ENCODE measurements around the gene GRK4.

DNA sequence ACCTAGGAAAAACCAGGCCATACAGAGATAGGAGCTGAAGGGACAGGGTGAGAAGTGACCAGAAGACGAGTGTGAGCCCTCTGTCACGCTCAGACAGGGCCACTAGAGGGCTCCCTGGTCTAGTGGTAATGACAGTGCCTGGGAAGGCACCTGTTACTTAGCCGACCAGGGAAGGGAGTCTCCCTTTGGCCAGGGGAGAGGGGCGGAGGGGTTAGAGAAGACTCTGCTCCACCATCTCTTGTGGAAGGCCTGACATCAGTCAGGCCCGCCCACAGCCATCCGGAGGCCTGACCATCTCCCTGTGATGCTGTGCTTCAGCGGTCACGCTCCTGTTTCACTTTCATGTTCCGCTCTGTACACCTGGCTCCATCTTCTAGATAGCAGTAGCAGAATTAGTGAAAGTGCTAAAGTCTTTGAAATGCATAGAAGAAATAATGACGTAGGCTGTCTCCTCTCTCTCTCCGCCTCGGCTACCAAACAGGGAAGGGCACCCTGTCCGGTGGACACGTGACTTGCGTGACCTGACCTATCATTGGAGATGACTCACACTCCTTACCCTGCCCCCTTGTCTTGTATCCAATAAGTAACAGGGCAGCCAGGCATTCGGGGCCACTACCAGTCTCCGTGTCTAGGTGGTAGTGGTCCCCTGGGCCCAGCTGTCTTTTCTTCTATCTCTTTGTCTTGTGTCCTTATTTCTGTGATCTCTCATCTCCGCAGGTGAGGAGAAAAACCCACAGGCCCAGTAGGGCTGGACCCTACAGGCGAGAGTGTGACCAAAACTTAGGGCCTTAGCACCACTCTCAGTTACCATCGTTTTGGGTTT is 84.3 kb downstream of the GRK4 start:
- TF ChIP-seq, protein P1, sequence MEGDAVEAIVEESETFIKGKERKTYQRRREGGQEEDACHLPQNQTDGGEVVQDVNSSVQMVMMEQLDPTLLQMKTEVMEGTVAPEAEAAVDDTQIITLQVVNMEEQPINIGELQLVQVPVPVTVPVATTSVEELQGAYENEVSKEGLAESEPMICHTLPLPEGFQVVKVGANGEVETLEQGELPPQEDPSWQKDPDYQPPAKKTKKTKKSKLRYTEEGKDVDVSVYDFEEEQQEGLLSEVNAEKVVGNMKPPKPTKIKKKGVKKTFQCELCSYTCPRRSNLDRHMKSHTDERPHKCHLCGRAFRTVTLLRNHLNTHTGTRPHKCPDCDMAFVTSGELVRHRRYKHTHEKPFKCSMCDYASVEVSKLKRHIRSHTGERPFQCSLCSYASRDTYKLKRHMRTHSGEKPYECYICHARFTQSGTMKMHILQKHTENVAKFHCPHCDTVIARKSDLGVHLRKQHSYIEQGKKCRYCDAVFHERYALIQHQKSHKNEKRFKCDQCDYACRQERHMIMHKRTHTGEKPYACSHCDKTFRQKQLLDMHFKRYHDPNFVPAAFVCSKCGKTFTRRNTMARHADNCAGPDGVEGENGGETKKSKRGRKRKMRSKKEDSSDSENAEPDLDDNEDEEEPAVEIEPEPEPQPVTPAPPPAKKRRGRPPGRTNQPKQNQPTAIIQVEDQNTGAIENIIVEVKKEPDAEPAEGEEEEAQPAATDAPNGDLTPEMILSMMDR (IDR thresholded peaks at IDR 0.05), result no peak
- no peak for TF ChIP-seq POLR2A (IDR thresholded peaks at IDR 0.05)
